ENCODE results near the gene TYSND1.

The TYSND1 gene

DNA sequence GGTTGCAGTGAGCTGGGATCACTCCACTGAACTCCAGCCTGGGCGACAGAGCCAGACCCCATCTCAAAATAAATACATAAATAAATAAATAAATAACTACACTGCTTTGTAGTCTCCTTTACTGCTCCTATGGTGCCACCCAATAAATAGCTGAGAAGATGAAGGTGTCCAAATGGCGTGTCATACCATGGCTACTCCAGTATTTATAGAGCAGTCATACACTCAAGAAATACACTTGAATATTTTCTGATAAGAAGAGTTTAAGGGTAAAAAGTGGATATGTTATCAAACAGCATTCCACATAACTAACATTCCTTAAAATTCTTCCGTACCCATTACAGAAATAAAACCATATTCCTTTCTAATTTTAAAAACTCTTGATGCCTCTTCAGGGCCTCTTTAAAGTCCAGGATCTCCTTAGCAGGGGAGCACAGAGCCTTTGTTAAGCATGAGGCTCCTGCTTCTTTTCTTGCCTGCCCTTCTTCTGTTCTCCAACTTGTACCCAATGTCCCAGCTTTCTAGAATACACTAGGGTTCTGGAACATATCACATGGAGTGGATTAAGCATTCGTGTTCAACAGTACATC lies 31.7 kb upstream of the TYSND1 start:
- Mint-ChIP-seq H3K27me3 (ENCODE audit: low read depth) (peaks cover 22% of the 10 kb centered on the region), H3K36me3 (ENCODE audit: low read depth) (no peaks in the 10 kb centered on the region), H3K4me3 (no peak overlapping the region), H3K27ac (no peak overlapping the region), H3K9me3 (peaks cover 6% of the 10 kb centered on the region), H3K4me1 (no peaks in the 10 kb centered on the region)
- TF ChIP-seq, protein P1, sequence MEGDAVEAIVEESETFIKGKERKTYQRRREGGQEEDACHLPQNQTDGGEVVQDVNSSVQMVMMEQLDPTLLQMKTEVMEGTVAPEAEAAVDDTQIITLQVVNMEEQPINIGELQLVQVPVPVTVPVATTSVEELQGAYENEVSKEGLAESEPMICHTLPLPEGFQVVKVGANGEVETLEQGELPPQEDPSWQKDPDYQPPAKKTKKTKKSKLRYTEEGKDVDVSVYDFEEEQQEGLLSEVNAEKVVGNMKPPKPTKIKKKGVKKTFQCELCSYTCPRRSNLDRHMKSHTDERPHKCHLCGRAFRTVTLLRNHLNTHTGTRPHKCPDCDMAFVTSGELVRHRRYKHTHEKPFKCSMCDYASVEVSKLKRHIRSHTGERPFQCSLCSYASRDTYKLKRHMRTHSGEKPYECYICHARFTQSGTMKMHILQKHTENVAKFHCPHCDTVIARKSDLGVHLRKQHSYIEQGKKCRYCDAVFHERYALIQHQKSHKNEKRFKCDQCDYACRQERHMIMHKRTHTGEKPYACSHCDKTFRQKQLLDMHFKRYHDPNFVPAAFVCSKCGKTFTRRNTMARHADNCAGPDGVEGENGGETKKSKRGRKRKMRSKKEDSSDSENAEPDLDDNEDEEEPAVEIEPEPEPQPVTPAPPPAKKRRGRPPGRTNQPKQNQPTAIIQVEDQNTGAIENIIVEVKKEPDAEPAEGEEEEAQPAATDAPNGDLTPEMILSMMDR (IDR thresholded peaks at IDR 0.05; ENCODE audit: unreplicated experiment in 3 of 3): no peak

DNA sequence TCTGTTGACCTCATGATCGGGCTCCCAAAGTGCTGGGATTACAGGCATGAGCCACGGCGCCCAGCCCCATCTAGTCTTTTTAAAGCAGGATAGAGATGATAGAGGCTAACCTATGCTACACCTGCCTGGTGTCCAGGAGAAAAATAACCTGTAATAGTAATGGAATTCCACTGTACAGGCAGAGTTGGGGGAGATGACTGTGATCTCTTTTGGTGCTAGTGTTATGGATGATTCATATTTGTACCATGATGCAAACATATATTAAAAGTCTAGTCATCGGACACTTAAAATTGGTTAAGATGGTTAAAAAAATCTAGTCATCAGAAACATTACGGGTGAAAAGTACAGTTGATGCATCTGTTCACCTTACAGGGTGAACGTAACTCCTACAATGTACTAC lies 29.9 kb upstream of the TYSND1 start:
- Mint-ChIP-seq H3K9me3 (peaks cover 6% of the 10 kb centered on the region), H3K27ac (no peak overlapping the region), H3K4me3 (no peak overlapping the region), H3K27me3 (ENCODE audit: low read depth) (peaks cover 15% of the 10 kb centered on the region), H3K36me3 (ENCODE audit: low read depth) (no peaks in the 10 kb centered on the region), H3K4me1 (no peaks in the 10 kb centered on the region)
- TF ChIP-seq, protein P1 (IDR thresholded peaks at IDR 0.05; ENCODE audit: unreplicated experiment in 3 of 3): no peak

DNA sequence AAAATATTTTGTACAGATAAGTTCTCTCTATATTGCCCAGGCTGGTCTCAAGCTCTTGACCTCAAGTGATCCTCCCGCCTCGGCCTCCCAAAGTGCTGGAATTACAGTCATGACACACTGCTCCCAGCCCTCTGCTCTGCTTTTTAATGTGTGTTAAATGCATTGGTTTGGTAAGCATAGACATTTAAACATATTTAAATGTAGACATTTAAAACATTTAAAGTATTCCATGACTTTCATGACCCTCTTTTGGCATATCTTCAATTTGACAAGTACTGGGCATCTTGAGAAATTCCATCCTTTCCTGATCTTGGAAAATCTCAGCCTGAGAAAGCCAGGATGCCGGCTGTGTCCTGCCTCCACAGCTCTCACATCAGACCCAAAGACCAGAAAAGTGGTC lies 29.0 kb upstream of the TYSND1 start:
- Mint-ChIP-seq H3K36me3 (ENCODE audit: low read depth) (no peaks in the 10 kb centered on the region), H3K27me3 (ENCODE audit: low read depth) (peaks cover 11% of the 10 kb centered on the region), H3K4me1 (no peaks in the 10 kb centered on the region), H3K9me3 (peaks cover 6% of the 10 kb centered on the region), H3K27ac (no peak overlapping the region), H3K4me3 (no peak overlapping the region)
- TF ChIP-seq, protein P1 (IDR thresholded peaks at IDR 0.05; ENCODE audit: unreplicated experiment in 3 of 3): no peak

DNA sequence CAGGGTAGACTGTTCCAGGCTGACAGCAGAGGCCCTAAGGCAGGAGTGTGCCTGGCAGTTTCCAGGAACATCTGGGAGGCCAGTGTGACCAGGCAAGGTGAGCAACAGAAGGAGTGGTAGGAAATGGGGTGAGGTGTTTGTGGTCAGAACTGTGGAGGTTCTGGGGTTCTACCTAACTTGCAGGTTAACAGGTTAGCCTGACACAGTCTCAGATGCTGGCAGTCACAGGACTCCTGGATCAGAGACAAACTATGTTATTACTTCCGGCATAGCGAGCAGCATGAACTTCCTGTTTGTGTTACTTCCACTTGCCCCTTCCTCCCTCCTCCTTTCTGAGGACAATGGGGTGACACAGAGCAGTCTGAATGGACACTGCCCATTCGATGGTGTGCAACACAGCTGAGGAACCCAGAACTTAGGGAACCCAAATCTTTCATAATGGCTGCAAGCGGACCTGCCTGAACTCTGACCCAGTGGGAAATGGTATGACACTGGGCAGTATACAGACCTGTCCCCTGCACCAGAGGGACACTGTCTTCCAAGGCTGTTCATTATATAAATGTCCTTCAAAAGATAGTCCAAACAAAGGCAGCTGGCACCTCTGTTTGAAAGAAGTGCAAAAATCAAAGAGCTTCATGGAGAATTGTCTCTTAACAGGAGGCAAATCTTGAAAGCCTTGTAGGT lies 27.7 kb upstream of the TYSND1 start:
- Mint-ChIP-seq H3K27ac (no peak overlapping the region), H3K36me3 (ENCODE audit: low read depth) (no peaks in the 10 kb centered on the region)

DNA sequence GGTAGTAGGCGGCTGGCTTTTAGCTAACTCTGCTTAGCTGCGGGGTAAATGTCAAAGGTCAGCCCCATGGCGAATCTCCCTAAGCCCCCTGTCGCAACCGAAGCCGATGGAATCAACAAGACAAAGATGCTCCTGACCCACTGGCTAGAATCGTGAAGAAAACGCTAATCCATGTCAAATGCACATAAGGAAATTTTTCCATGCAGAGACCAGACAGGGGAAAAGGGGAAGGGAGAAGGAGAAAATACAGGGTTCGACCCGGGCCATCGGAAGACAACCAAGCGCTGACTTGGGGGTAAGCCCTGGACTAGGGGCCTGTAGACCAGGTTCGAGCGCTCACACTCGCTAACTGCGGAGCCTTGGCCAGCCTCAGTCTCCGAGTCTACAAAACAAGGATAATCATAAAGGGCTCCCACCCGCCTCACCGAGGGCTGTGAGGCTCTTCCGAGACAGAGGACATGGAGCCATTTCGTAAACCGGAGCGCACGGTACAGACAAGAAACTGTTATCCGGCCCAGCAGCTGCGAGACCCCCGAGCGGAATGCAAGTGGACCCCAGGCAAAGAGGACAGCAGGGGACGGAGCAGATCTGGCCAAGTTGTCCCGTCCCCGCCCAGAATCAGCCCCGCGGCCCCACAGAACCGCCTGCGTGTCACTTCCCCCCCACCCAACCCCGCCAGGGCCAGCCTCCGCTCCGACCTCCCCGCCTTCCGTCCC lies 23.3 kb upstream of the TYSND1 start:
- H3K4me3 Mint-ChIP-seq: peak overlapping the region; percentile 94 to 98 (median 98)
- TF ChIP-seq, protein P1 (IDR thresholded peaks at IDR 0.05; ENCODE audit: unreplicated experiment in 3 of 3): no peak
- peaks cover 6% of the 10 kb centered on the region for H3K27me3 Mint-ChIP-seq (ENCODE audit: low read depth)
- peaks cover 34% of the 10 kb centered on the region for H3K4me1 Mint-ChIP-seq
- peak overlapping the region; percentile 68 to 97 (median 96) for H3K27ac Mint-ChIP-seq
- H3K9me3 Mint-ChIP-seq: no peaks in the 10 kb centered on the region
- H3K36me3 Mint-ChIP-seq (ENCODE audit: low read depth): peaks cover 8% of the 10 kb centered on the region

More for the DNA sequence above, 27.7 kb upstream of the TYSND1 start:
- Mint-ChIP-seq H3K27me3 (ENCODE audit: low read depth) (peaks cover 14% of the 10 kb centered on the region), H3K9me3 (no peaks in the 10 kb centered on the region), H3K4me1 (peaks cover 3% of the 10 kb centered on the region), H3K4me3 (peak overlapping the region in 1 of 3 experiments; percentile 47)
- TF ChIP-seq, protein P1 (IDR thresholded peaks at IDR 0.05; ENCODE audit: unreplicated experiment in 3 of 3): no peak

Measured in nephron (organoid).